ACHN (cell line): ENCODE measurements around the gene DUS1L.
A peak's percentile ranks its signal among the peaks of the same experiment; 100 is the strongest.

Experiments used
- DNase-seq: peaks from one replicate; pipeline ENCODE4 v3.0.0-alpha.2; 2015
- in situ Hi-C: cut with HindIII; loops from 2 replicates; pipeline ENCODE4 v1.10.0; 2017; ENCODE audit warnings: low sequenced_read_pairs, low pct_ligation_motif_present, low pct_unique_long_range_greater_than_20kb

The DUS1L gene

DNA sequence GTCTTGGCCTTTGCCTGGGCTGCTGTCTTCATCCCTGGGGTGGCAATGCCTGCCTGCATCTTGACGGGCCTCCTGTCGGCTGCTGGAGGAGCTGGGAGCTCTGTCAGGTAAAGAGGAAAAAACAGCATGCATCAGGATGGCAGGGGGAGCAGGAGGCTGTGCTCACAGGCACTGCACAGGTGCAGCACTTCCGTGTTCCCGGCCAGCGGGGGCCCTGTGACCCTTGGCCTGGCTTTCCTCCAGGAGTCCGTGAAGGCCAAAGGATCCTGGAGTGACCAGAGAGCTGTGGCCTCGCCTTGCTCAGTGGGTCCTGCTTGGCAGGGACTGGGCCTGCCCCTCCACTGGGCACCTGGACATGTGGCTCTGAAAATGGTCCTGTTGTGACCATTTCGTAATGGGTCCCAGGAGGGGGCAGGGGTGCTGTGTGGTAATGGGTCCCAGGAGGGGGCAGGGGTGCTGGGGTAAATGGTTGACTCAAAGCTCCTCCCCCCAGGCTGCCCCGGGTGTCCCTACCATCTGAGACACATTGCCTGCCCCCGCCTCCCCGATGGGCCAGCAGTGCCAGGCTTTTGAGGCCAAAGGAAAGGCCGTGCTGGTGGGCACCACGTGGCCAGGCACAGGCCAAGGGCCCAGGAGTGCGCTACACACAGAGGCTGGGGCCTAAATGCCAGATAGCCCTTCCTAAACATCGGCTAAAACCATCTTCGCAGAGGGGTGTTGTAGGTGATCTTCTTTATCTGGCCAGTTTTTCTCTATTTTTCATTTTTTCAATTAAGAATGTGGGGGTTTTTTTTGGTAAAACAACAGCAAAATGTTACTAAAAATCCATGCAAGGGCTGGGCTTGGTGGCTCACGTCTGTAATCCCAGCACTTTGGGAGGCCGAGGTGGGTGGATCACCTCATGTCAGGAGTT lies 36.4 kb upstream of the DUS1L start:
- in situ Hi-C loops, result no loop called here
- no peak for DNase-seq

DNA sequence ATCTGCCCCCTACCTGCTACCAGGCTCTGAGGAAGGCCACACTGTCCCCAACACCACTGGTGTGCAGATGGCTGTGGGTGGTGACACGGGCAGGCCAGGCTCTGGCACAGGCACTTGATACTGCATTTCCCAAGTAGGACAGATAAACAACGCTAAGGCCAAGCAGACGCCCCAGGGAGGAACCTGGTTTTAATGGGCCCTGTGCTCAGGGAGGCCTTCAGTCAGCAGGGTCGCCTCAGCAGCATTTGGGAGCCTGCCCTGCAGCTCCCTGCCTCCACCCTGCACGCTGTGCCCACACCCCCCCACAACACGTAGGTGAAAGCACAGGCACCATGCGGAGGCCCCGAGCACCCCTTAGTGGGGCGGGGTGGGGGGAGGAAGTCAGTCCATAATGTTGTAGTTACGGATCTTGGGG lies 35.7 kb upstream of the DUS1L start:
- in situ Hi-C loops, result no loop called here
- DNase-seq, result no peak

DNA sequence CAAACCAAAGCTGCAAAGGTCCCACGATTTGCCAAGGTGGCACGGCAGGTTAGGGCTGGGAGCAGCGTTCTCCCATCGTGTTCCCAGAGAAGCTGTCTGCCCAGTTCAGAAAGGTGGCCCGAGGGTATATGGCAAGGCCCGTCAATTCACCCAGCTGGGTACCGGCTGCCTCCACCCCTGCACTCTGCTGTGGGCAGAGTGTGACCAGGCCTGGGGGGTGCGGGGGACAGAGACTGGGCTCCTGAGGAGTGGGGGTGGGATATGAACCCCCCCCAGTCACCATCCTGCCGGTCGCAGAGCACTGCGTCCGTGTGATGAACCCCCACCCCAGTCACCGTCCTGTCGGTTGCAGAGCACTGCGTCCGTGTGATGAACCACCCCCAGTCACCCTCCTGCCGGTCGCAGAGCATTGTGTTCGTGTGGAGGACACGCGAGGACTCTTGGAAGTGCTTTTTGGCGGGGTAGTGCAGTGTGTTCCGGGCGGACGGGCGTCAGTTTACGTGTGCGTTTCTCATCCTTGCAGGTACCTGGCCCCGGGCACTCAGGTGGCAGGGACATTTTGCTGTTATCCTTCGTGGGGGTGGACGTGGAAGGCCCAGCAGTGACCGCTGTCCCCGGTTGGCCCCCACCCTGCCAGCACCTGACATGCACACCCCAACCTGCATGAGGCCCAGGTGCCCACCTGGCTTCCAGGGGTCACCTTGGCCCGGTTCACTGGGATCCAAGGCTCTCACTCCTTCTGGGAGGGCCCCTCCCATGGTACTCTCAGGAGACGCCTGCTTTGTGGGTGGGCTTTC lies 35.1 kb upstream of the DUS1L start:
- in situ Hi-C loops, result no loop called here
- no peak for DNase-seq

DNA sequence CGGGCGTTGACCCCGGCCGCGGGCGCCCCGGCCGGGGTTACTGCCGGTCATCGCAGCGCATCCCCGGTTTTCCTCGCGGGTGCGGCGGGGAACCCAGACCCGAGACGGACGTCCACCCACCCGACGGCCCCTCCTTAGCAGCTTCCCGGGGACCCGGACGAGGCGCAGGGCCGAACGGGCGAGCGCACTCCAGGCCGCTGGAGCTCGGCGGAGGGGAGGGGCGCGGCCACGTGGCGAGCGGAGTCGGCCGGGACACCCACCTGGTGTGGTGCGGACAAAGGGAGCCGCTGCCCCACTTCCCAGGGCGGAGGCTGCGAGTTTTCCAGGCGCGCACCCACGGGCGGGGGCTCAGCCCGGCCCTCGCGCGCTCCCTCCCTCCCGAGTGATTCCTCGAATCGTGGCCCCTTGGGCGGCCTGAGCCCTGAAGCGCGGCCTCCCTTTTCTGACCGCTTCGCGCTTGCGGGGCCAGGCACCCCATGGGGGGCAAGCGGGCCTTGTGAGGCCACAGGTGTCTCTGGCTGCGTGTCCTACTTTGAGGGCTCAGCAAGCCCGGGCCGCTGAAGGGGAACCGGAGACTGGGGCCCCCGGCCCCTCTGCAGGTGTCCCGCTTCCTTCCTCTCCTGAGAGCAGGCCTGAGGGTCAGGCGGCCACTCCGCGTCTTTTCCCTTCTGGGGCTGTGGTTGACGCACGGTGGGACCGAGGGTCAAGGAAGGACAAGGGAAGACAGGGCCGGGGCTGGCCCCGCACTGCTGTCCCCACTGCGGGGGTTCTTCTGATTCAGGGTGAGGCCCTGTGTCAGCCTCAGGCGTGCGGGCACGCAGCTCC lies 33.5 kb upstream of the DUS1L start:
- no peak for DNase-seq
- in situ Hi-C loops, result no loop called here

DNA sequence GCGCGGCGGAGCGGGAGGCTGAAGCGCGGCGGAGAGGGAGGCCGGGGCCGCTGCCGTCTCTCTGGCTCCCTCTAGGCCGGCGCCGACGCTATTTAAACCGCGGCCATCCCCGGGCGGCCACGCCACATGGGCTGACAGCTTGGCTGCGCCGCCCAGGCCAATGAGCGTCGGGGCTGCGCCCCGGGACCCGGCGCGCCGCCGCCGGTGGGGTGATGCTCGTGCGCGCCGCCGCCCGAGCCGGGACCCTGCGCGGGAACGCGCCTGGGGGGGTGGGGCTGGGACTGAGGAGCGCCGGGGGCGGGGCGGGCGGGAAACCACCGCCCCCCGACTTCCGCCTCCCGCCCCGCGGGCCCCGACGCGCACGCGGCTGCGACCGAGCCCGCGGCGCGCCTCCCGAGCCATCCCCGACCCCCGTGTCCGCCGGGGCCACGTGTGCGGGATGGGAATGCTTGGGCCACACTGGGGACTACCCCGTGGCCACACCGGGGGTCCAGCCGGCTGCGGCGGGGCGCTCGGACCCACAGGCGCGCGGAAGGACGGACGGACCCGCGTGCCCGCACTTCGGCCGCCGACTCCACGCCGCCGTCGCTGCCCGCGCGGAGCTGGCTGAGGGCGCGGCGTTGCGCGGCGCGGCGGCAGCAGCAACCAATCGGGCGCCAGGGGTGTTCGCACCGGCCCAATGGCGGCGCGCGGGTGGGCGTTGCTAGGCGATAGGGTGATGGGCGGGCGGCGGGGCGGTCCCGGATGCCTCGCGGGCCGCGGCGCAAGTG lies 32.8 kb upstream of the DUS1L start, which contains the start of gene FASN:
FASN (minus strand) TSS at position 68 of the 770 bp plus-strand sequence. CDS start 1,791 bp downstream, outside the sequence.
- peak; percentile 97 for DNase-seq

DNA sequence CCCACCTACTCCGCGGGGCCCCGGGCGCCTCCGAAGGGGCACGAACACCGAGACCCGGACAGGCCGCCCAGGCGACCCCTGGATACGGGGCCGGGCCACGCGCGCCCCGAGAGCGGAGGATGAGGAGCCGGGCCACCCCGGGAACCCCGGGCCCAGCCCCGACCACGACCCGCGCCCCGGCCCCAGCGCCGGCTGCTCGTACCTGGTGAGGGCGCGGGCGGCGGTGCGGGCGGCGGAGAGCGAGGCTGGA lies 32.2 kb upstream of the DUS1L start:
- DNase-seq, result no peak
- in situ Hi-C loops, result no loop called here

More for the DNA sequence above, 32.8 kb upstream of the DUS1L start, which contains the start of gene FASN:
- in situ Hi-C loops, result no loop called here

DNA sequence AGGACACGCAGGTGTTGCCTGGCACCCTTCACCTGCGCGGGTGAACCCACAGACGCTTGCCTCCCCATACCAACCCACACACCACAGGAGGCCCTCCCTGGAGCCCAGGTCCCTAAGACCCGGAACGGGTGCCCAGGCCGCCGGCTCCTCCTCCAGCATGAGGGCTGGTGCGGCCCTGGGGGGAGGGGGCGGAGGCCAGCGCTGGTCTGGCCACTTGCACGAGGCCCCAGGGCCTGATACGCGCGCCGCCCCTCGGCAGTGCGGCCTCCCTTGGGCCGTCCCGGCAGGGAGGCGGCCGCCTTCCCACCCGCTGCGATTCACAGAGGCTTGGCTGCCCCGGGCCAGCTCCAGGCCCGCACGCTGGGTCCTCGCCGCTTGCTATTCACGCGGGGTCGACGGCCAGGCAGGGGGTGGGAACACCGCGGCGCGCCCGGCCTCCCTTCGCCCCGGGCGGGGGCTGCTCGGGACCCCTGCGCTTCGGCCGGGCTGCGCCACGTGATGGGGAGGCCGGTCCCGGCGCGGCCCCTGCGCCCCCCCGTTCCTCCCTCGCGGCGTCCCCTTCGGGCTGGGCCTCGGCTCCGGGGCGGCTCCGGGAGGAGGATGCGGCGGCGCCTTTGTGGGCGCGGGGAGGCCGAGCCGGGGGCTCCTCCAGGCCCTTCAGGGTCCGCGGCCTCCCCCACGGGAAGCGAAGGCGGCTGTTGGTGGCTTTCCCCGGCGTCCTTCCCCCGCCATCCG lies 31.7 kb upstream of the DUS1L start:
- peak; percentile 66 for DNase-seq
- in situ Hi-C loops, result no loop called here

DNA sequence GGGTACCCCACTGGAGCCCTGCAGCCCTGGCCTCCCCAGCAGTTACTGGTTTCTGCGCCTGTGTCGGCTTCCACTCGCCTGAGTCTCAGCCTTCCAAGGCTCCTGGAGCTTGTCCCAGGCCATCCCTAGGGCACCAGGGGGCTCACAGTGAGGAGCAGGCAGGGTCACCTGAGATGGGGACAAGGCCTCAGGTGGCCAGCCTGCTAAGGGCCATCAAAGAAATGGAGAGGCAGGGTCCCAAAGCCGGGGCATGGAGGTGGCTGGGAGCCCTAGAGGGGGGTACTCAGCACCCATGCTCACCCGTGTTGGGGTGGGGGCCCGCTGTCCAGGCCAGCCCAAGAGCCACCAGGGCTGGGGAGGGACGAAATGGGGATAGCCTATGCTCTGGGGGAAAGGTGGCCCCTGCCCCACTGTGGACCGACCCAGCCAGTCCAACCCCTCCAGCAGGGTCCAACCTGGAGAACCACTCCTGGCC lies 31.1 kb upstream of the DUS1L start:
- DNase-seq, result no peak
- in situ Hi-C loops, result no loop called here

DNA sequence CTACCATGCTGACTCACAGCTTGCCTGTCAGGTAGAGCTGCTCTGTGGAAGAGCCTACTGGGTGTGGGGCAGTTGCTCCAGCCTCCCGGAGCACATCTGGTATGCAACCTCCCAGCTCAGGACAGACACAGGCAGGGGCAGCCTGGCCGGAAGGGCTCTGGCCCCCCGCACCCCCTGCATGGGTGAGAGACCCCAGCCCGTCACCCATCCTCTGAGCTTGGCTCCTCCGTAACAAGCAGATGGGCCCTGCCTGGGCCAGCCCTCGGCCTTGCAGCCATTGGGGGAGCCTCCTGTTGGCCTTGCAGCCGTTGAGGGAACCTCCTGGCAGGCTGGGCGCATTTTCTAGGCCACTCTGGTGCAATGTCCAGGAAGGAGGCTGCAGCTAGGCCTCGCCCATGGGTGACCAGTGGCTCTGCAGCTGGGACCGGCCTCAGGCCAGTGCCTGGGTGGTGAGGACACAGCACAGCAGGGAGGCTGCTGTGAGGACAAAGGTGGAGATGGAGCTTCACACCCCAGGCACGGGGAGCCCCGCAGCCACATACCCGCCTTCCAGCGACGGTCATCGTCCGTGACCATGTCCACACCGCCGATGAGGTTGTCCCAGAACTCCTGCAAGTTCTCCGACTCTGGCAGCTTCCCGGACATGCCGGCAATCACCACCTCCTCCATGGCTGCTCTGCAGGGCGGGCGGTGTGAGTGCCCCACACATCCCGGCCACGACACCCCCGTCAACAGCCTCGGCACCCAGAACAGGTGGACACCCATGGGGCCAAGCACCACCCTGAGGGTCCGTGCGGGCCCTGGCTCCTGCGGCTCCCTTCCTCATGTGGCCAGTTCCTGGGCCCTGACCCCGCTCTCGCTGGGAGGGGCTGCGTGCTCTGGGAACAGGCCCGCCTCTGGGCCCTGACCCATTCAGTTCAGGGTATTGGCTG lies 30.4 kb upstream of the DUS1L start:
- in situ Hi-C loops, result no loop called here
- DNase-seq, result no peak

DNA sequence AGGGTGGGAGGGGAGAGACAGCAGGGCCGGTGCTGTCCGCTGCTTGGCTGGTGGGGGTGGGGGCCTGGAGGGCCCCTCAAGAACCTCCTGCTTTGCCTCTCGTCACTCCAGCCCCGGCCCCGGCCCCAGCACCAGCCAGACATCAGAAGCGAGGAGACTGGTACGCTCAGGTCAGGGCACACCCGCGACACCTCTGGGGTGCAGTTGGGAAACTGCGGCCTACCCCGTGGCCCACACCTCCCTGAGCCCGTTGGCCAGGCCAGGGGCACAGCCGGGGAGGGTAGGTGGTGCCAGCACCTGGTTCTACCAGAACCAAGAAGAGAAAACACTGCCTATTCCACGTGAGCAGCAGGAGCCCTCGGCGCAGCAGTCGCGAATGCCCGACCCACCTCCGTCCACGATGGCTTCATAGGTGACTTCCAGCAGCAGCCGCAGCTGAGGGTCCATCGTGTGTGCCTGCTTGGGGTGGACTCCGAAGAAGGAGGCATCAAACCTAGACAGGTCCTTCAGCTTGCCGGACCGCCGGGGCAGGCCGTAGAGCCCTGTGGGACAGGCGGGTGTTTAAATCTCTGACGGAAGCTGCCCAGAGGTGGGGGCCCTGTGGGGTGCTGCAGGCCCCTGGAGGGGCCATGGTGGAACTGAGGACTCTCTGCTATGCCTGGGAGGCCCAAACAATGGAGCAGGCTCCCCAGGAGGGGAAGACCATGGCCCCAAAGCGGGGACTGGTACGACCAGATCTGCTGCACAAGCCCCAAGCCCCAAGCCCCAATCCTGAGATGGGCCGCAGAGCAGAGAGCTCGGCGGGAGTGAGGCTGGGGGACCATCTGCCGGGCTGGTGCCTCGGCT lies 29.6 kb upstream of the DUS1L start:
- in situ Hi-C loops, result no loop called here
- DNase-seq, result no peak

DNA sequence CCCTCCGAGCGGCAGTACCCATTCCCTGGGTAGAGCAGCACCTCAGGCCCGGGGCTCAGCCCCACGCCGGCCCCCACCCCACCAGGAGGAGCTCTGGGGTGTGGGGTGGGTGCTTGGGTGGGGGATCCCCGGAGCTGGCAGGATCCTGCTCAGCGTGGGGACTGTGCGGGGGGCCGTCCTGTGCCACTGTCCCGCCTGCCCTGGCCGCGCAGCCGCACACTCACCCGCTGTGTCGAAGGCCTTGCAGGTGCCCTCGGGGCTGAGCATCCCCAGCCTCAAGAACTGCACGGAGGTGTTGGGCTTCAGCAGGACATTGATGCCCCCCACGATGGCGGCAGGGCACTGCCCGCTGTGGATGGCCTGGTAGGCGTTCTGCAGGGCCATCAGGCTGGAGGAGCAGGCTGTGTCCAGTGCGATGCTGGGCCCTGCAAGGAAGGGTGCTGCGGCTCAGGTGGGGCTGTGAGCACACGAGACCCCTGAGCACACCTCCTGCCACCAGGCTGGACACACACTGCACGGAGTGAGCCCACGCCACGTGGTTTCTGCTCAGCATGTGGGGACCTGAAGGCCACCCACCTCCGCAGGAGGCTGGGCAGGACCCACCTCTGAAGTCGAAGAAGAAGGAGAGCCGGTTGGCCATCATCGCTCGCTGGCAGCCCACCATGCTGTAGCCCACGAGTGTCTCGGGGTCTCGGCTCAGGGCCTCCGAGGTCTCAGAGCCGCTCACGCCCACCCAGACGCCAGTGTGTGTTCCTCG lies 27.6 kb upstream of the DUS1L start:
- in situ Hi-C loops, result no loop called here
- no peak for DNase-seq

DNA sequence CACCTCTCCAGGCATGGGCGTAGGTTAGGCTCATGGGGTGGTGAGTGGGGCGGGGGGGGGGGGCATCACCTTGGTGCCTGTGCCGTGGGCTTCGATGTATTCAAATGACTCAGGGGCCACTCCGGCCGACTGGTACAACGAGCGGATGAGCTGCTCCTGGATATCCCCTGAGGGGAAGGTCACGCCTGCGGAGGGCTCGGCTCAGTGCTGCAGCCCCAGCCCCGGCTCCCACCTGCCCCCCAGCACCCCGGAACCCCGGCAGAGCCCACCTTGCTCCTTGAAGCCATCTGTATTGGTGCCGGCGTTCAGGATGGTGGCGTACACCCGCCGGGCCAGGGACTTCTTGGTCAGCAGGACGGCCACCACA lies 27.0 kb upstream of the DUS1L start:
- in situ Hi-C loops, result no loop called here
- no peak for DNase-seq

DNA sequence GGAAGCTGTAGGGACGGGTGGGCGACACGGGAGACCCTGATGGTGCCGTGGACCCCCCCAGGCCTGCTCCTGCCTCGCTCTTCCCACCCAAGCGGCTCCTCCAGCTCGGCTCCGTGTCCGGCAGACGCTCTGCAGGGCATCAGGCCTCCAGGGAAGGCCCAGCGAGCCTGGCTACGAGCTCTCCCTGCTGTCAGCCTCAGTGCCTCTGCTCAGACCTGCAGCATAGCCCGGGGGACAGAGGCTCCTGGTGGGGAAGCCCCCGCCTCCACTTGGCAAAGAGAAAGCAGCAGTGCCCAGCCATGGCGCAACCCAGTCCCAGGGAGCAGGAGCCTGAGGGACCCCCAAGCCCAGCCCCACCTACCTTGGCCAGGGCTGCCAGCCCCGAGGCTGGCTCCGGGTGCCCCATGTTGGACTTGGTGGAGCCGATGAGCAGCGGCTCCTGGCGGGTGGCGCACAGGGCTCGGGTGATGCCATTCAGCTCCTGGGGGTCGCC lies 26.5 kb upstream of the DUS1L start:
- no peak for DNase-seq
- in situ Hi-C loops, result no loop called here

DNA sequence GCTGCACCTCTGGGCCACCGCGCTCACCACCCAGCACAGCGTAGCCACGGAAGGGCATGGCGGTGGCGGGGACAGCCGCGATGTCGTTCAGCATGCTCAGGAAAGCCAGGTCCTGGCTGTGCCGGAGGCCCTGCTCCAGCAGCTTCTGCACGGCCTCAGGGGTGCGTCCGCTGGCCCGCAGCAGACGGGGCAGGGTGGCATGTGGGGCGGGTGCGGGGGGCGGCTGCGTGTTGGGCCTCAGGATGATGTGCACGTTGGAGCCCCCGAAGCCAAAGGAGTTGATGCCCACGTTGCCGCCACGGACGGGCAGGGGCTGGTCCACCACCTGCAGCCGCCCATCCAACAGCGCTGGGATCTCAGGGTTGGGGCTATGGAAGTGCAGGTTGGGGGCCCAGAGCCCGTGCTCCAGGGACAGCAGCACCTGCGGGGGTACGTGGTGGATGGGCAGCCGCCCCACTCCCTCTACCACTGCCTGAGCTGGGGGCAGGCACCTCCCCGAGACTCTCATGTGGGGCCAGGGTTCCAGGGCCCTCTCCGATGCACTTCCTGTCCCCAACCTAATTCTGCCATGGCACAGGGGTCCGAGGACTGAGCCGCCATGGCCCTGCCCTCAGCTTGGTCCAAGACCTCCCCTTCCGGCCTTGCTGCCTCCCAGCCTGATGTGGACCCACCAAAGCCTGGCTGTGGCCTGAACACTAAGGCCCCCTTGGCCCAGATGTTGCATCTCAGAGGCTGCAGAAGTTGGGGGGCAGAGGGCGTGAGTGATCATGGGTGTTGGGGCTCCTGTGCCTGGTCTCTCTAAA lies 25.9 kb upstream of the DUS1L start:
- no peak for DNase-seq
- in situ Hi-C loops, result no loop called here
